H1 (cell line): Measurements from ENCODE around the gene CLDN7. TPM values are rescaled to one million over a fixed set of nuclear protein-coding genes. Genes with fewer than 3 reads are reported as not detected.
A peak's percentile ranks its signal among the peaks of the same experiment; 100 is the strongest.

Experiments
- CTCF ChIA-PET: fragments of 300-600 bp; sonication (Branson Sonifier 250); formaldehyde crosslinking; loops from one replicate; lab custom pipeline; 2021; ENCODE audit not compliant: partially characterized antibody; lab: Charles Lee
- POLR2A ChIA-PET: fragments of 300-600 bp; sonication (Branson Sonifier 250); formaldehyde crosslinking; loops from one replicate; lab custom pipeline; 2021; ENCODE audit warnings: inconsistent platforms; ENCODE audit not compliant: partially characterized antibody; lab: Charles Lee
- DNase-seq, 2 experiments: peaks; one replicate each; pipeline versions ENCODE4 v3.0.0 to v3.0.0-alpha.2; 2010 to 2022; ENCODE audit warnings: low spot score in 2 of 2, low read depth in 1 of 2, mixed read lengths in 1 of 2
- FAIRE-seq: peaks from 2 replicates; lab custom pipeline; 2011; peaks lifted over from hg19 to GRCh38; lab: Jason Lieb, UNC
- H2AFZ ChIP-seq: 2 replicates; pipeline ENCODE4 v1.8.1; 2012; ENCODE audit warnings: low read length, inconsistent platforms
- H2AK5ac ChIP-seq: 2 replicates; pipeline ENCODE4 v1.6.1; 2013; ENCODE audit warnings: low read depth, low read length
- H2BK120ac ChIP-seq: replicated peaks from 2 replicates; pipeline ENCODE3; 2013; ENCODE audit warnings: low read depth, low read length, inconsistent platforms
- H2BK12ac ChIP-seq: 2 replicates; pipeline ENCODE4 v1.6.1; 2013; ENCODE audit warnings: low read depth, low read length
- H2BK15ac ChIP-seq: 2 replicates; pipeline ENCODE4 v1.6.1; 2013; ENCODE audit warnings: low read length
- H2BK20ac ChIP-seq: 2 replicates; pipeline ENCODE4 v1.6.1; 2013; ENCODE audit warnings: low read length
- H2BK5ac ChIP-seq: 2 replicates; pipeline ENCODE4 v1.6.1; 2013; ENCODE audit warnings: low read depth, low read length
- H3K14ac ChIP-seq: 2 replicates; pipeline ENCODE4 v1.6.1; 2013; ENCODE audit warnings: inconsistent platforms; ENCODE audit not compliant: insufficient read length
- H3K18ac ChIP-seq: 2 replicates; pipeline ENCODE4 v1.6.1; 2013; ENCODE audit warnings: low read length; ENCODE audit errors: extremely low read depth
- H3K23ac ChIP-seq: 2 replicates; pipeline ENCODE4 v1.6.1; 2013; ENCODE audit warnings: inconsistent platforms; ENCODE audit not compliant: insufficient read length
- H3K23me2 ChIP-seq: 2 replicates; pipeline ENCODE4 v1.6.1; 2013; ENCODE audit warnings: low read depth, low read length
- H3K27ac ChIP-seq: 2 replicates; pipeline ENCODE4 v1.6.1; 2011; ENCODE audit warnings: low read depth, low read length, inconsistent platforms
- H3K27me3 ChIP-seq, 4 experiments: replicated peaks in 1 of 4; 1 replicate in 1 of 4; 2 replicates in 3 of 4; pipeline versions ENCODE4 v1.6.1 to v1.8.1; 2011 to 2013; ENCODE audit warnings: low read length in 3 of 4, mild to moderate bottlenecking in 3 of 4, inconsistent platforms in 2 of 4, mixed read lengths in 2 of 4, moderate library complexity in 1 of 4; ENCODE audit not compliant: control insufficient read depth in 3 of 4, insufficient read depth in 3 of 4; ENCODE audit errors: extremely low read depth in 1 of 4
- H3K36me3 ChIP-seq, 4 experiments: 2 replicates each; pipeline versions ENCODE4 v1.6.1 to v1.8.1; 2011 to 2013; ENCODE audit warnings: mild to moderate bottlenecking in 4 of 4, low read length in 3 of 4, moderate library complexity in 2 of 4, control low read depth in 1 of 4, inconsistent platforms in 1 of 4; ENCODE audit not compliant: insufficient read depth in 4 of 4, control insufficient read depth in 2 of 4
- H3K4ac ChIP-seq: replicated peaks from 2 replicates; pipeline ENCODE3; 2013; ENCODE audit warnings: low read length, low read depth, mixed read lengths, inconsistent platforms; ENCODE audit not compliant: insufficient read length
- H3K4me1 ChIP-seq, 4 experiments: replicated peaks in 1 of 4; 1 replicate in 1 of 4; 2 replicates in 3 of 4; pipeline versions ENCODE4 v1.6.1 to v1.8.1; 2011 to 2013; ENCODE audit warnings: low read length in 3 of 4, inconsistent platforms in 2 of 4, mixed read lengths in 1 of 4; ENCODE audit not compliant: insufficient read depth in 4 of 4, control insufficient read depth in 3 of 4
- H3K4me2 ChIP-seq, 2 experiments: 2 replicates each; pipeline versions ENCODE4 v1.6.1 to v1.8.1; 2011 to 2013; ENCODE audit warnings: low read depth in 2 of 2, low read length in 2 of 2, control low read depth in 1 of 2, inconsistent platforms in 1 of 2, mild to moderate bottlenecking in 1 of 2; ENCODE audit not compliant: insufficient read depth in 1 of 2
- H3K4me3 ChIP-seq, 4 experiments: fragments of 200-600, 300-600 bp in 1 of 4; sonication (generic), shearing (Covaris generic), sonication (Bioruptor Twin) in 1 of 4; 2 replicates each; pipeline versions ENCODE4 v1.5.1 to v1.8.1; 2011 to 2016; ENCODE audit warnings: low read length in 4 of 4, low read depth in 3 of 4, control low read depth in 2 of 4, inconsistent platforms in 2 of 4, mild to moderate bottlenecking in 2 of 4, mixed read lengths in 1 of 4, moderate library complexity in 1 of 4; ENCODE audit not compliant: insufficient read depth in 2 of 4; ENCODE audit errors: extremely low read depth in 1 of 4
- H3K56ac ChIP-seq: replicated peaks from 2 replicates; pipeline ENCODE3; 2013; ENCODE audit warnings: low read depth, mild to moderate bottlenecking, mixed read lengths, low read length, inconsistent platforms; ENCODE audit not compliant: insufficient read length
- H3K79me1 ChIP-seq: 2 replicates; pipeline ENCODE4 v1.6.1; 2013; ENCODE audit warnings: low read depth, low read length, control low read depth
- H3K79me2 ChIP-seq, 2 experiments: 2 replicates each; pipeline versions ENCODE4 v1.6.1 to v1.8.1; 2012 to 2013; ENCODE audit warnings: low read length in 2 of 2, mild to moderate bottlenecking in 2 of 2, inconsistent platforms in 1 of 2; ENCODE audit not compliant: insufficient read depth in 2 of 2, control insufficient read depth in 1 of 2
- H3K9ac ChIP-seq, 4 experiments: replicated peaks in 1 of 4; 1 replicate in 1 of 4; 2 replicates in 3 of 4; pipeline versions ENCODE4 v1.6.1 to v1.8.1; 2011 to 2013; ENCODE audit warnings: low read depth in 3 of 4, low read length in 3 of 4, control low read depth in 2 of 4, mild to moderate bottlenecking in 2 of 4, moderate library complexity in 2 of 4, inconsistent platforms in 1 of 4; ENCODE audit errors: extremely low read depth in 1 of 4
- H3K9me3 ChIP-seq, 2 experiments: 2 replicates each; pipeline versions ENCODE4 v1.6.1 to v1.8.1; 2012 to 2013; ENCODE audit warnings: mild to moderate bottlenecking in 2 of 2, moderate library complexity in 2 of 2, control low read depth in 1 of 2, inconsistent platforms in 1 of 2, low read depth in 1 of 2, low read length in 1 of 2, mixed read lengths in 1 of 2; ENCODE audit not compliant: insufficient read depth in 2 of 2
- H4K20me1 ChIP-seq, 2 experiments: replicated peaks in 1 of 2; 2 replicates each; pipeline versions ENCODE3 to v1.8.1; 2011 to 2013; ENCODE audit warnings: inconsistent platforms in 2 of 2, low read length in 2 of 2, mild to moderate bottlenecking in 1 of 2; ENCODE audit not compliant: insufficient read depth in 2 of 2, control insufficient read depth in 1 of 2
- H4K5ac ChIP-seq: 2 replicates; pipeline ENCODE4 v1.6.1; 2013; ENCODE audit warnings: low read length, low read depth, mixed read lengths, inconsistent platforms; ENCODE audit not compliant: insufficient read length
- H4K8ac ChIP-seq: 2 replicates; pipeline ENCODE4 v1.8.0; 2013; ENCODE audit warnings: mild to moderate bottlenecking, moderate library complexity, low read length, inconsistent platforms; ENCODE audit not compliant: insufficient read depth; ENCODE audit errors: extremely low read depth
- H4K91ac ChIP-seq: replicated peaks from 2 replicates; pipeline ENCODE3; 2013; ENCODE audit warnings: low read length, mixed read lengths, inconsistent platforms; ENCODE audit not compliant: insufficient read length
- POLR2A ChIP-seq, 2 experiments: IDR thresholded peaks; 1 replicate in 1 of 2; 2 replicates in 1 of 2; pipeline ENCODE4 v1.6.1; 2011; ENCODE audit warnings: low read depth in 2 of 2, low read length in 2 of 2, mild to moderate bottlenecking in 2 of 2; ENCODE audit errors: control extremely low read depth in 1 of 2
- RXRA ChIP-seq: IDR thresholded peaks from 2 replicates; pipeline ENCODE4 v1.6.1; 2011; ENCODE audit warnings: low read depth, mild to moderate bottlenecking, low read length, moderate library complexity; ENCODE audit not compliant: insufficient read depth
- WGBS, 2 experiments: shearing (Covaris generic) in 1 of 2; methylation state at CpG; one replicate each; pipeline versions ENCODE4 v1.1.6 to v1.1.7; 2013 to 2015; ENCODE audit warnings: low lambda C conversion rate in 2 of 2, mixed read lengths in 2 of 2, inconsistent platforms in 1 of 2, low coverage in 1 of 2, missing lambda C conversion rate in 1 of 2; ENCODE audit not compliant: insufficient replicate concordance in 2 of 2, insufficient coverage in 1 of 2, insufficient read length in 1 of 2; ENCODE audit errors: extremely low coverage in 1 of 2, missing lambda C conversion rate in 1 of 2; 5-methylcytosine and 5-hydroxymethylcytosine counted together
- polyA plus RNA-seq, 7 experiments: library from polyadenylated mRNA; depleted of rRNA in 3 of 7; stranded (reverse) in 5 of 7; unstranded in 2 of 7; fragments of >200 nt in 5 of 7; fragments of 200-250 nt in 2 of 7; gene quantifications; 1 replicate in 5 of 7; 2 replicates in 1 of 7; 4 replicates in 1 of 7; pipeline versions ENCODE4 v1.2.1 to v1.2.3, GENCODE V29; 2011 to 2013; ENCODE audit warnings: missing spikeins in 2 of 7, mixed read lengths in 2 of 7
- total RNA-seq: library from RNA; stranded (reverse); fragmentation: NEBNext Ultra II Directional; extraction: Animal tissue kit (Norgen Biotek cat#: 25700); gene quantifications from 2 replicates; pipeline ENCODE4 v1.2.1, GENCODE V29; 2021

Gene CLDN7
- total and polyA plus RNA-seq, 2 of the 8 experiments (the other 6 are each of a cell fraction or from before 2014, with no cell fraction given) = 118 to 119 TPM

GRCh38 chr17:7311110-7311705 is 48.9 kb upstream of the CLDN7 start:
- CTCF ChIA-PET = interaction anchor here (0.9 to 4.5 kb wide), 7 partner anchors 15 to 250 kb away, joined by 3 to 22 read pairs (median 3); partner anchors contain the start of gene GABARAP
- Histone ChIP-seq H2BK5ac (no peak overlapping the region), H3K36me3 (peaks cover 27 to 46% (median 36%) of the 10 kb centered on the region in 4 experiments), H4K5ac (no peak overlapping the region), H3K27ac (no peak overlapping the region), H2AFZ (no peak overlapping the region), H2BK15ac (no peak overlapping the region), H3K23me2 (peaks cover 10% of the 10 kb centered on the region), H2BK20ac (no peak overlapping the region), H3K4me2 (no peak overlapping the region), H4K8ac (no peak overlapping the region), H4K20me1 (peaks cover 21 to 28% of the 10 kb centered on the region in 2 experiments), H3K79me1 (peaks cover 12% of the 10 kb centered on the region), H3K23ac (no peak overlapping the region), H3K4me1 (peaks cover 0 to 19% (median 9%) of the 10 kb centered on the region in 4 experiments; a peak in 5 of 7 replicates), H3K4ac (no peak overlapping the region), H3K56ac (no peak overlapping the region), H3K79me2 (peaks cover 17 to 43% of the 10 kb centered on the region in 2 experiments), H3K27me3 (no peaks in the 10 kb centered on the region), H3K9ac (no peak overlapping the region; a peak in 1 of 7 replicates), H2AK5ac (no peak overlapping the region), H2BK120ac (no peak overlapping the region), H3K9me3 (no peaks in the 10 kb centered on the region), H3K18ac (no peak overlapping the region), H2BK12ac (no peak overlapping the region), H4K91ac (no peak overlapping the region), H3K4me3 (no peak overlapping the region), H3K14ac (no peak overlapping the region)
- FAIRE-seq (no peak), DNase-seq (no peak)
- POLR2A ChIA-PET = interaction anchor here (0.6 to 11.3 kb wide), 16 partner anchors 10 to 290 kb away, joined by 3 to 223 read pairs (median 6); partner anchors contain the start of genes ACADVL, ACAP1, CLDN7 and DLG4
- WGBS, 2 experiments = 96 to 100% methylated on average over 1 to 7 of the region's 7 CpGs
- TF ChIP-seq POLR2A (IDR thresholded peaks at IDR 0.05; ENCODE audit: control extremely low read depth in 1 of 2, low read depth in 2 of 2, low read length in 2 of 2) = peak in 1 of 2 experiments; percentile 33; a peak in 1 of 3 replicates
- no peak for TF ChIP-seq RXRA
